ENCODE data around the gene RPS15.
"Not testable (repeated sequence)": the region's sequence is repeated elsewhere in the genome, so short reads cannot be mapped to it uniquely, and the experiment has no call there.

The RPS15 gene

GRCh38 chr19:1402411-1403070 lies 35.7 kb upstream of the RPS15 start:
- no peak for DNase-seq

DNA sequence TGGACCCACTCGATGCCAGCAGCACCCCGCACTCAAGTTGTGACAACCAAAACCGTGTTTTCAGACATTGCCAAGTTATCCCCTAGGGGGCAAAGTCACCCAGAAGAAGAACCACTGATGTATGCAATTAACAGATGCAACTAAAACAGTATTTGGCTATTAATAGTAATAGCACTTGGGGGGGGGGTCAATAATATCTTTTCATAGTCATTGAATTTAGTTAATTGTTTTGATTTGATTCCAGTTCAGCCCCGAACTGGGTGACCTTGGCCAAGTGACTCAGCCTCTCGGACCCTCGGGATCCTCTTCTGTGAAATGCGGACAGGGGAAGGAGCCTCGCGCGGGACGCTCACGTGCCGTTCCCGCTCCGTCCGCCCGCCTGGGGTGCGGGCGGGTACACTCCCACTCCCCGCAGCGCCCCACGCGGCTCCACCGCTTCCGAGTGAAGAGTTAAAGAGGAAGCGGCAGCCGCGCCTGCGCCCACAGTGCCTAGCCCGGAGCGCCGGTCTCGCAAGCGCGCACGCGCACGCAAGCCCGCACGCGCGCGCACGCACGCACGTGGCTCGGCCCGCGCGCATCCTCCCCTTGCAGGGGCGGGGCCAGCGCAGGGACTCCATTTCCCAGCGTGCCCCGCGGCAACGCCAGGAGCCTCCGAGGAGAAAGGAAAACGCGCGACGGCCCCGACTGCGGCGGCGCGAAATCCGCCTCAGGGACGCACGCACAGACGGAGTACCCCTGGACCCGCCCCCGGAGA lies 31.2 kb upstream of the RPS15 start:
- DNase-seq: peak; percentile 99

DNA sequence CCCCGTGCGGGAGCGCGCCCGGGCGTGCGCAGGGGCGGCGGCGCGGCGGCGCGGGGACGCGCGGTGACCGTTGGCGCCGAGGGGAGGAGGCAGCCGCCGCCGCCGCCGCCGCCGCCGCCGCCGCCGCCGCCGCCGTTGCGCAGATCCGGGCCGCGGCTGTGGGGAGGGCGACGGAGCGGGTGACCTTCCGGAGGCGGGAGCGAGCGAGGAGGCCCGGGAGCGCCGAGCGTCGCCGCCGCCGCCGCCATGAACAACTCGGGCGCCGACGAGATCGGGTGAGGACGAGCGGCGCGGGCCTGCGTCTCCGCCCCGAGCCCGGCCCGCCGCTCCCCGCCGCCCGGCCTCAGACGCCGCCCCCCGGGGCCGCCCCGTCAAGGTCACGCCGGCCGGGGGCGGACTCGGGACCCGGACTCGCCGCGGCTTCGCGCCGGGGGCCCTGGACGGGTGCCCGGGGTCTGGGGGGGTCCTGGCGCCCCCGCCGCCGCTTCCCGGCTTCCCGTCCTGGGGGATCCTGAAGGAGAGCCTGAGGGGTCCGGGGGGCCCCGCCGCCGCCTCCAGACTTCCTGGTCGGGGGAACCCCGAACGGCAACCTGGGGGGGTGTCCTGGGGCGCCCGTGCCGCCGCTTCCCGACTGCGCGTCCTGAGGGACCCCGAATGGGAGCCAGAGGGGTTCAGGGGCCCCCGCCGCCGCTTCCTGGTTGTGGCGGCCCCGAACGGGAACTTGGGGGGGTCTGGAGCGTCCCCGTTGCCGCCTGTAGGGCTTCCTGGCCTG lies 30.5 kb upstream of the RPS15 start, which contains the start of gene DAZAP1:
Gene DAZAP1 (plus strand): TSS at position 59 of the 772 bp plus-strand sequence. CDS start 188 bp downstream, at position 247.
- peak in 1 of 2 donors; percentile 43 for DNase-seq

GRCh38 chr19:1408300-1409203 lies 29.6 kb upstream of the RPS15 start:
- peak; percentile 58 to 70 for DNase-seq

DNA sequence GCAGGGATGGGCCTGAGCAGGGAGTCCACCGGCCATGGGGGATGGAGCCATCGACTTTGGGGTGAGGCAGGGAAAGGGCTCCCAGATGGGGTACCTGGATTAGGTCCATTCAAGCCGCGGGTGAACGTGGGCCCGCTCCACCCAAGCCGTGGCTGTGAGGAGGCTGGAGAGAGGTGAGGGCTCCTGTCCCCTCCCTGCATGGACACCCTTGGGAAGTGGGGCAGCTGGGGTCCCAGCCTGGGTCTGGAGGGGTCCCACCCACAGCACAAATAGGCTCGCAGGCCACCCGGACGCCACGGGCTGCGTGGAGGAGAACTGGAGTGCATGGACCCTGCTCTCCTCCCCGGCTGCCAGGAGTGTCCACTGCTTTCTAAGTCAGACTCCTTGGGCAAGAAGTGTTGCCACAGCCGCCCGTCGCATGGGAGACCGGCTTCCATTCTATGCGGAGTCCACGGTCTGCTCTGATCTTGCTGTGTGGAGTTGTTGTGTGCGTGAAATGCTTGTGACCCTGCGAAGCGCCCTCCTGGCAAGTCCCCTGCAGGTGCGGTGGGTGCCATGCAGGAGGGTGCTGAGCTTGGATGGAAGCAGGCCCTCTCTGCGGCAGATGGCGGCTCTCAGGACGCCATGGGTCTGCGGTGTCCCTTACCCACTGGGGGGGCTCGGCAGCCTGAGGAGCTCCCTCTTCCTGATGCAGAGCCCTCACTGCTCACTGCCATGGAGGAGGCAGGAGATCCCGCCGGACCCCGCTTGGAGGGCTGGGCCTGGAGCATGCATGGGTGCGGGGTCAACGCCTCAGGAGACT lies 28.8 kb upstream of the RPS15 start:
- DNase-seq: no peak

- no peak for DNase-seq
Observed at GRCh38 chr19:1410136-1410786, 27.9 kb upstream of the RPS15 start.

DNA sequence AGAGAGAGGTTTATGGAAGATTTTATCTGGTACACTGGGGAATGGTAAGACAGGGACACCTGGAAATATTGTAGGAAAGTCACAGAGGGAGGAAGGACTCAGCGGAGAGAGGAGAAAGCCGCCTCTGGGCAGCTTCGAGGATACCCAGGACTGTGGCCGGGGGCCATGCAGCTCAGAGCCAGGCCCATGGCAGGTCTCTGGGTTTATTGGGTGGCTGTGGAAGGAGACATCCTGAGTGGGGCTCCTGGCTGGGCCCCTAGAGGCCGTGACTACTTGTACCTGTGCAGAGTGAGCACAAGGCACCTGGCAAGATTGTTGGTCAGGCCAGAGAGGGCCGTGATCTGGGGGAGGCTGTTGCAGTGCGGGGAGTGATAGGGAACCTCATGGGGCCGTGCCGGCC lies 27.4 kb upstream of the RPS15 start:
- no peak for DNase-seq

GRCh38 chr19:1411255-1412191 lies 26.7 kb upstream of the RPS15 start:
- peak in 1 of 2 donors; percentile 49 for DNase-seq

DNA sequence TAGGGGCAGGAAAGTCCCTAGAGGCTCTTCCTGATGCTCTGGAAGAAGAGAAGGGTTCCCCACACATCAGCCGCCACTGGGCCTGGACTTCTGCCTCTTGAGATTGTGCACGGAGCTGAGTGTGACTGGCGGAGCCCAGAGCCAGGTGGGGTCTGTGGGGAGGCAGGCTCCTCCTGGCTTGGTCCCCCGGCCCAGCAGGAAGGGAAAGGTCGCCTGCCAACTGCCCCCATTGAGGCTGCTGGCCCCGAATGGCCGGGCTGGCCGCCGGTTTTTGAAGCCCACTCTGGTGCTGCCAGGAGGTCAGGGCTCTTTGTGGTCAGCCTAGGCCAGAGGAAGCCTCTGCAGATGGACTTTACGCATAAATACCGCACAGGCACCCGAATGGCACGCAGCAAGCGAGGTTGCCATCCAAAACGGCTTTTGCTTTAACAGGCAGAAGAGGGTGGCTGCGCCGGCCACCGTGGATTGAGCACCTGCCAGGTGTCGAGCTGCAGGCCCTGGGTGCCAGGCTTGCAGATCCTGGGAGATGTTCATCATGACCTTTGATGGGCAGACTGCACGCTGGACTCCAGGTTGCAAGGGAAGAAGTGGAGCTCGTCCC lies 25.8 kb upstream of the RPS15 start:
- no peak for DNase-seq

- DNase-seq: no peak
Observed at GRCh38 chr19:1412995-1413800, 25.0 kb upstream of the RPS15 start.

GRCh38 chr19:1416014-1416841 lies 22.0 kb upstream of the RPS15 start:
- no peak for DNase-seq

GRCh38 chr19:1417145-1417544 lies 21.1 kb upstream of the RPS15 start:
- DNase-seq: no peak

- DNase-seq: no peak
Observed at GRCh38 chr19:1417681-1418495, 20.3 kb upstream of the RPS15 start.

GRCh38 chr19:1418496-1418775 lies 19.8 kb upstream of the RPS15 start:
- DNase-seq: no peak

- DNase-seq: no peak
Observed at GRCh38 chr19:1418951-1419738, 19.1 kb upstream of the RPS15 start.

GRCh38 chr19:1420085-1420484 lies 18.1 kb upstream of the RPS15 start:
- not testable (repeated sequence) for DNase-seq
